ENCODE results near the gene OPRPN.

Gene OPRPN, protein sequence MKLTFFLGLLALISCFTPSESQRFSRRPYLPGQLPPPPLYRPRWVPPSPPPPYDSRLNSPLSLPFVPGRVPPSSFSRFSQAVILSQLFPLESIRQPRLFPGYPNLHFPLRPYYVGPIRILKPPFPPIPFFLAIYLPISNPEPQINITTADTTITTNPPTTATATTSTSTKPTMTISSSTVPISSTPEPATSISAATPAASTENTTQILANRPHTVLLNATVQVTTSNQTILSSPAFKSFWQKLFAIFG

DNA sequence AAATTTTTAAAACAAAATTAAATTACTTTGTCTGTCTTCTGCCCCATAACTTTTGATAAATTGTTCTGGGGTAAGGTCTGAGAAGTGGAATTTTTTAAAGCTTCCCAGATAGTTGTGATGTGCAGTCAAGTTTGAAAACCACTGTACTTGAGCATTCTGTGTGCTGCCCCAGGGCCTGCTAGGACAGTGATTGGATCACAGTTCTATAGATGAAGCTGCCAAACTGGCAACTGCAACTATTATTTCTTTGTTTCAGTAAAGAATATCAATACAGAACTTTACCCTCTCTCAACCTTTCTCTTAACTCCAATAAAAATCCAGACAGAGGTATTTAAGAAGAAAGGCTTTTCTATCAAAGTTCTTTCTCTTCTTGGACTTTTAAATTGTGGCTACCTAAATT is at the start of gene OPRPN:
Gene OPRPN (plus strand): TSS at position 361 of the 400 bp plus-strand sequence. CDS start 1,346 bp downstream, outside the sequence.
- no peak for DNase-seq

DNA sequence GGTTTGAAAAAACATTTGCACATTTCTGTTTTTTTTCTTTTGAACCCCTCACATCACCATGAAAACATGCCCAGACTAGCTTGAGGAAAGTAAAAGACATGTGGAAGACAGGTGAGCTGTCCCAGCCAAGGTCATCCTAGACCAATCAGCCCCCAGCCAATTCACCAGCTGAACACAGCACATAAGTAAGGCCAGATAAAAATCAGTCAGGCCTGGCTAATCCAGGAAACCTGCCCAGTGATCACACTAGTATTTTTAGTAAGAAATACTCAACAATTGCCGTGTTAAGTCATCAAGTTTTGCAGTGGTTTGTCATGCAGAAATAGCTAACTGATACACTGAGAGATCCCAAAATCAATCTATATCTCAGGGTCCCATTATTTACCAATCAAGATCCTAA is 41.6 kb upstream of the OPRPN start:
- no peak for DNase-seq

- no peak for DNase-seq
These were observed 38.6 kb upstream of the OPRPN start for GRCh38 chr4:70359115-70359661.

- no peak for DNase-seq
These were observed 37.3 kb upstream of the OPRPN start, which contains the start of gene SMR3A for GRCh38 chr4:70360460-70360859. Gene SMR3A (plus strand): TSS chr4:70360760. CDS start chr4:70362116, 1,356 bp downstream.

DNA sequence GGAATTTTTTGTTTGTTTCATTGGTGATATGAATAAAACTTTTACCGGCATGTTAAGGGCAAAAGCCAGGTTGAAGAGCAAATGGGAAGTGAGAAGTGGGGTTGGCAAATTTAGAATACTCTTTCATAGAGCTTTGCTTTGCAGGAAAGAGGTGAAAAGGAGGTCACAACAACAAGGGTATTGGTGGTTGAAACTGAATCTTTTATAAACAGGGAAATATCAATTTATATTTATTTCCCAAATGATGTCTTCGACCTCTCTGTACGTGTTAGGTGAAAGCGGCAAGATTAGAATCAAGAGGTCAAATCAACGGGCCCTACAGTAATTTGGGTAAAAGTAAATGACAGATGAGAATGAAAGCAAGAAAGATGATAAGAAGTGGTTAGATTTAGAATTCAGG is 33.7 kb upstream of the OPRPN start:
- DNase-seq = no peak

DNA sequence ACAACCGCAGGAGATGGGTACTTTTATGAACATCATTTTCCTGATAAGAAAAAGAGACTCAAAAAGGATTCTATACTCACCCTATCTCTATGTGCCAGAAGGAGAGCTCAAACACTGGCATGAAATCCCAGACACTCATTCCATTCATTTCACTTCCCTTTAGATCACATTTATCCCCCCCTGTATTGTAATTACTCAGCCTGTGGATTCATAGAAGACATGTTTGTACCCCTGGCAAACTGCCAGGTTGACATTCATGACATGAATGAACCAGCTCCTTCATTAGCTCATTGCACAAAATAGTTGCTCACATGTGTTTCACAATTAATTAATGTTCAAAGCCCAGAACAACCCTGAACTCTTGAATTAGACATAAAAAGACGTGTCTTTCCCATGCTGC is 32.3 kb upstream of the OPRPN start:
- no peak for DNase-seq

DNA sequence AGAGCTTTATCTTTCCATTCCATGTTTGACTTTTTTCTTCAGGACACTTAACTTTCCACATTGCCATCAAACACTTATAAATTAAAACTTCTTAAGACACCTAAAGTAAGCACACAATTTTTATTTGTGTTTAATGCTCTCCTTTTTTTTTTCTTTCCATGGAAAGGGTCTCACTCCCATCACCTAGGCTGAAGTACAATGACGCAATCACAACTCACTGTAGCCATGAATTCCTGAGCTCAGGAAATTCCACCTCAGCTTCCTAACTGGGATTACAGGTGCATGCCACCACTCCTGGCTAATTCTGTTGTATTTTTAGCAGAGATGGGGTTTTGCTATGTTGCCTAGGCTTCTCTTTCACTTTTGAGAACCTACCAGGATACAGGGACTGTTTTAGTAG is 29.9 kb upstream of the OPRPN start:
- no peak for DNase-seq

DNA sequence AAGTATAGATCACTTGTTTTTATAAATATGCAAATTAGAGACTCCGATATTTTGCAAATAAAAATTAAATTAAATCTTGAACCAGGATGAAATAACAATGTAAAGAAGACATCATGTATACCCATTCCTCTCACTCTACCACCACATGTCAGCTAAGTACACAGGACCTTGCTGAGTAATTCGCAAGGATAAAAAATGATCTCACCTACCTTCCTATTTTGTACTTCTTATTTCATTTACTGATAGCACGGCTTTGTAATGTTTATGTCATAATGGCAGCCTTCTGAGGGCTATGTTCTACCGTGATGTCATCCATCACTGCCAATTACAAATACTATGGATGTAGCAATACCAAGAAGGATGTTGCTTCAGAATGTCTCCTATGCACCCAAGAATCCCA is 25.8 kb upstream of the OPRPN start:
- DNase-seq = no peak

DNA sequence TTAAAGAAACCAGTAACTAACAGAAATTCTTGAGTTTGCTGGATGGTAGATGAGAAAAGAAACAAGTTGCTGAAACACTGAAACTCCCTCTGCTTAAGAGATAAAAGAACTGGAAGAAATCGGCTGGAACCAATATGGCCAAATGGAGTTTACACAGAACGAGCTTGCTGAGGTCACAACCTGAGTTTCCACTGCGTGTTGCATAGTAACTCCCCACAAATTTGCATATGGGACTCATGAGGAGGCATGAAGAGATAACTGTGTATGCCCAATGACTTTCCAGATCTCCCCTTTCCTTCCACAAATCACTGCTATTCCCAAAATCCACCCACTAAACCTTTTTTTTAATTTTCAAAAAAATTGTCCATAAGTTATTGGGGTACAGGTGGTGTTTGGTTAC is 25.0 kb upstream of the OPRPN start:
- DNase-seq = no peak

GRCh38 chr4:70380578-70380977 is 17.2 kb upstream of the OPRPN start:
- DNase-seq = no peak

- DNase-seq = no peak
These were observed 15.0 kb upstream of the OPRPN start, which contains the start of gene SMR3B for GRCh38 chr4:70382691-70383181. Gene SMR3B (plus strand): TSS chr4:70383131. CDS start chr4:70384511, 1,380 bp downstream.

- no peak for DNase-seq
These were observed 5.5 kb upstream of the OPRPN start for GRCh38 chr4:70392057-70392776.

DNA sequence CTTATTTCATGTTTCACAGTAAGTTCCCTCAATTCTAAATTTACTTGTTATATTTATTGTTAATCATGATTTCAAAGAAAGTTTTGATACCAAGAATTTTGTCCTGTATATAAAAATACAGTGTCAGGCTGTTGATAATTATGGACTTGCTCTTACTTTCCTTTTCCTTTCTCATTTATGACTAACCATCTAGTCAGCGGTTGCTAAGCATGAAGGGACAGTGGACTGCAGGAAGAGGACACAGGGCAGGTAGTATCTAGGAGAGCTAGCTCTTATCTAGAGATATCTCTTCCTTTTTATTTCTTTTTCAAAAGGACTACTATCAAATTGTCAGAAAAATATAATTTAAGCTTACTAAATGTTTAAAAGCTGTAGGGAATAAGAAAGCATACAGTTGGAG is 1.6 kb downstream of the OPRPN start:
- no peak for DNase-seq

DNA sequence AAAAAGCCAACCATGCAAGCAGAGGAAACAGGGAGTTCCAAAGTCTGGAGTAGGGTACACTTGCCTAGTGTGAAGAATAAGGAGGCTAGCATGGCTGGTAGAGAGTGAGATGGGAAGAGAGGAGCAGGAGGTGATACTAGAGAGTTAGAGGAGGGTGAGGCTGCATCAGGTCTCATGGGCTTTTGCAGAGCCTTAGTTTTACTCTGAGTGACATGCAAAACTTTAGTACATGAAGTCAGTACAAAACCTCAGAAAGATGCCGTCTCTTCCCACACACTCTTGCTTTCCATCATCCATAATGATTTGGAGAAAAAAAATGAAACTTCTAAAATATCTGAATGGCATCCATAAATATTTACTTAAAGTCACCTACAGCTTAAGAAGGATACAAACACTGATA is 5.0 kb downstream of the OPRPN start:
- DNase-seq = no peak

- DNase-seq = no peak
These were observed 8.0 kb downstream of the OPRPN start for GRCh38 chr4:70405765-70406164.

DNA sequence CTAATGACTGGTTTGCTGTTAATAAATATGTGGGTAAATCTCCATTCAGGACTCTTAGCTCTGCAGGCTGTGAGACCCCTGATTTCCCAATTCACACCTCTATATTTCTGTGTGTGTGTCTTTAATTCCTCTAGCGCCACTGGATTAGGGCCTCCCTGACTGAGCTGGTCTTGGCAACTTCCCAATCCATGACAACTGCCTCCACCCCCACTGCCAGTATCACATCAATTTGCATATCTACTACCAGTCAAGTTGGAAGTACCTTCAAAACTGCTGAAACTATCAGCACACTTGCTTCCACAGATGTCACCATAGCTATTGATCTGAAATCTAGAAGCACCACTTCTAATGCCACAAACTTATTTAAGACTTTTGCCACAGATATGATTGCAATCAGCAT is 27.6 kb downstream of the OPRPN start:
- DNase-seq = no peak

GRCh38 chr4:70426789-70427188 is 29.0 kb downstream of the OPRPN start:
- no peak for DNase-seq

DNA sequence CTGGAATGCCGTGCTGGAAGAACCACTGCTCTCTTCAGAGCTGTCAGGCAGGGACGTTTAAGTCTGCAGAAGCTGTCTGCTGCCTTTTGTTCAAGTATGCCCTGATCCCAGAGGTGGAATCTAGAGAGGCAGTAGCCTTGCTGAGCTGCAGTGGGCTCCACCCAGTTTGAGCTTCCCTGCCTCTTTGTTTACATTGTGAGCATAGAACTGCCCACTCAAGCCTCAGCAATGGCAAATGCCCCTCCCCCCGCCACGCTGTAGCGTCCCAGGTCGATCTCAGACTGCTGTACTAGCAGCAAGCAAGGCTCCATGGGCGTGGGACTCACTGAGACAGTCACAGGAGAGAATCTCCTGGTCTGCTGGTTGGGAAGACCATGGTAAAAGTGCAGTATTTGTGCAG is 39.5 kb downstream of the OPRPN start:
- DNase-seq = no peak

DNA sequence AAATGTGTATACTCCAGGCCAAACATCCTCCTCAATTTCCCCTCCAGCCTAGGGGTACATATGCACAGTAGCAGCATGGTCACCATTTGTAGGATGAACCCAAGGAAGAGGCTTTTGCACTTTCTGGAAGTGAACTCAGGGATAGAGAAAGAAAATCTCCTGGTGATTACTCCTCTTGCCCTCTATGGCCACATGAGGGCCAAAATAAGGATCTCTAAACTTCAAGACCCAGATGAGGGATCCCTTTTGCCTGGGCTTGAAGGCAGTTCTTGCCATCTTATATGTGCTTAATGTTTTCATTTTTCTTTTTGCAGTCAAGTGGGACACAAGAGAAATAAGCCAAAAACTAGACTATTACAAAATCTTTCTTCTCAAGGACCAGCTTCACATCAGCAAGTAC is 44.7 kb downstream of the OPRPN start:
- no peak for DNase-seq

DNA sequence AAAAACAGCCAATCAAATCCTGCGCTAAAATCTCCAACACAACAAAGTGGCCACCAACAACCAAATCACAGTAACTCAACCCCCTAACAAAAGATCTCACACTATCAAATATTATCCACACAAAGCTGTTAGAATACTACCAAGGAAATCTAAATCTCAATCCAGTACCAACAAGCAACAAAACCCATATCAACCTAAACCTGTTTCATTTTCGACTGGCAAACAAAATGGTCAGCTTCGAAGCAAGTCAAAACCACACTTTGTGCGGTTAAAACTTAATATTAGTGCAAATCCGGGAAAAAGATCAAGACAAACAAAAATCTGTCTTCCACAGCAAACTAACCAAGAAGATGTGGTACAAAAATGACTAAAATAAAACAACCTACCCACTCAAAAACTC is 45.6 kb downstream of the OPRPN start:
- no peak for DNase-seq

DNA sequence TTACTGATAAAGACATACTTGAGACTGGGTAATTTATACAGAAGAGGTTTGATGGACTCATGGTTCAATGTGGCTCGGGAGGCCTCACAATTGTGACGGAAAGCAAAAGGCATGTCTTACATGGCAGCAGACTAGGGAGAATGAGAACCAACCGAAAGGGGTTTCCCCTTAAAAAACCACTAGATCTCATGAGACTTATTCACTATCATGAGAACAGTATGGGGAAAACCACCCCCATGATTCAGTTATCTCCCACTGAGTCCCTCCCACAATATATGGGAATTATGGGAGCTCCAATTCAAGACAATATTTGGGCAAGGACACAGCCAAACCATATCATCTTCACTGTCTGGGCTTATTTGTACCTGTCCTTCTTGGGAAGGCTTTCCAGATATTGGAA is 51.5 kb downstream of the OPRPN start:
- no peak for DNase-seq

DNA sequence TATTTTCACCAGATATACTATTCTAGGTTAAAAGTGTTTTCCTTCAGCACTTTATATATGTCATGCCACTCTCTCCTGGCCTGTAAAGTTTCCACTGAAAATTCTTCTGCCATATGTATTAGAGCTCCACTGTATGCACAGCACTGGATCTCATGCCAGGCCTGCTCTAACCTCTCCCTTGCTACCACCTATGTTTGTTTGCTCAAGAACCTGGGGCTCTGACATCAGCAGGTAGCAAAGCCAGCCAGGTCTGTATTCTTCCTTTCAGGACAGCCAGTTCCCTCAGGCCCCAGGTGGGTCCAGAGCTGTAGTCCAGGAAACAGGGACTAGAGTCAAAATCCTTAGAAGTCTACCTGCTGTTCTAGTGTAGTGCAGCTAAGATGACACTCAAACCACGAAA is 55.2 kb downstream of the OPRPN start:
- DNase-seq = no peak
